Vagina (tissue), 2 donors: ENCODE results near the gene SEC31B.

Source experiments
- CTCF ChIP-seq, 3 experiments: fragments of 450-650 bp in 2 of 3; fragments of 200-600 bp in 1 of 3; sonication (generic) in 1 of 3; IDR thresholded peaks; one replicate each; pipeline ENCODE4 v1.5.1; 2017 to 2019; ENCODE audit warnings: antibody characterized with exemption in 3 of 3, mild to moderate bottlenecking in 2 of 3, moderate library complexity in 2 of 3
- POLR2AphosphoS5 ChIP-seq, 2 donors: sonication (generic); formaldehyde crosslinking; IDR thresholded peaks; one replicate each; pipeline ENCODE4 v1.9.0; 2017; ENCODE audit warnings: antibody characterized with exemption in 2 of 2, mild to moderate bottlenecking in 2 of 2, low read depth in 1 of 2; ENCODE audit not compliant: insufficient read depth in 1 of 2

- TF ChIP-seq CTCF (IDR thresholded peaks at IDR 0.05) (no peak), POLR2AphosphoS5 (IDR thresholded peaks at IDR 0.05; ENCODE audit: insufficient read depth in 1 of 2, low read depth in 1 of 2) (no peak)
Measured at GRCh38 chr10:100519311-100520051, at the start of gene SEC31B.
